Subcutaneous adipose tissue (tissue), 4 donors: ENCODE data around the gene ACTR2. TPM values are rescaled to one million over a fixed set of nuclear protein-coding genes. Genes with fewer than 3 reads are reported as not detected.

ENCODE experiments used
- total RNA-seq, 4 donors: library from RNA; depleted of rRNA; stranded (reverse); fragments of >200 nt; gene quantifications; one replicate each; pipeline ENCODE4 v1.1.0, GENCODE V29; 2016
- TF ChIP-seq, protein P1 (sequence below): fragments of 450-650 bp; IDR thresholded peaks from one replicate; pipeline ENCODE4 v1.5.1; 2016; ENCODE audit warnings: low read depth, mild to moderate bottlenecking, control low read depth, antibody characterized with exemption, moderate library complexity

The ACTR2 gene
- total RNA-seq, 4 donors from 2014 or later: 92.3 to 162 (median 132) TPM

DNA sequence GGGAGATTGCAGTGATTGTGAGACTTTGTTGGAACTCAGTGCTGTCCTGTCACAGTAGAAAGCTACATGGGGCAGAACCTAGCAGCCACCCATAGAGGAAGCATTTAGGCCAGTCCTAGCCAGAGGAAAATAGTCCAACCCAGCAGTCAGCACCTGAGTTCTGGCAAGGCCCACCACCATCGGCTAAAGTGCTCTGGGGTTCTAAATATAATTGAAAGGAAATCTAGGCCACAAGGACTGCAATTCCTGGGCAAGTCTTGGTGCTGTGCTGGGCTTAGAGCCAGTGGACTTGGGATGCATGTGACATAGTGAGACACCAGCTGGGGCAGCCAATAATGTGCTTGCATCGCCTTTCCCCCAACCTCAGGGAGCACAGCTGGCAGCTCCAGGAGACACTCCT lies 28.9 kb upstream of the ACTR2 start:
- TF ChIP-seq, protein P1, sequence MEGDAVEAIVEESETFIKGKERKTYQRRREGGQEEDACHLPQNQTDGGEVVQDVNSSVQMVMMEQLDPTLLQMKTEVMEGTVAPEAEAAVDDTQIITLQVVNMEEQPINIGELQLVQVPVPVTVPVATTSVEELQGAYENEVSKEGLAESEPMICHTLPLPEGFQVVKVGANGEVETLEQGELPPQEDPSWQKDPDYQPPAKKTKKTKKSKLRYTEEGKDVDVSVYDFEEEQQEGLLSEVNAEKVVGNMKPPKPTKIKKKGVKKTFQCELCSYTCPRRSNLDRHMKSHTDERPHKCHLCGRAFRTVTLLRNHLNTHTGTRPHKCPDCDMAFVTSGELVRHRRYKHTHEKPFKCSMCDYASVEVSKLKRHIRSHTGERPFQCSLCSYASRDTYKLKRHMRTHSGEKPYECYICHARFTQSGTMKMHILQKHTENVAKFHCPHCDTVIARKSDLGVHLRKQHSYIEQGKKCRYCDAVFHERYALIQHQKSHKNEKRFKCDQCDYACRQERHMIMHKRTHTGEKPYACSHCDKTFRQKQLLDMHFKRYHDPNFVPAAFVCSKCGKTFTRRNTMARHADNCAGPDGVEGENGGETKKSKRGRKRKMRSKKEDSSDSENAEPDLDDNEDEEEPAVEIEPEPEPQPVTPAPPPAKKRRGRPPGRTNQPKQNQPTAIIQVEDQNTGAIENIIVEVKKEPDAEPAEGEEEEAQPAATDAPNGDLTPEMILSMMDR: no peak

DNA sequence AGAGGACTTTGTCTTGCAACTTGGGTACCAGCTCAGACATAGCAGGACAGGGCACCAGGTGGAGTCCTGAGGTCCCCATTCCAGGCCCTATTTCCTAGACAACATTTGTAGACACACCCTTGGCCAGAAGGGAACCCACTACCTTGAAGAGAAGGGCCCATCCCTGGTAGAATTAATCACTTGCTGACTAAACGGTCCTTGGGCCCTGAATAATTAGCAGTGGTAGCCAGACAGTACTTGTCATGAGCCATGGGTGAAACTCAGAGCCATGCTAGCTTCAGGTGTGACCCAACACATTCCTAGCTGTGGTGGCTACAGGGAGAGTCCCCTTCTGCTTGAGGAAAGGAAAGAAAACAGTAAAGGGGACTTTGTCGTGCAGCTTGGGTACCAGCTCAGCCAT lies 28.5 kb upstream of the ACTR2 start:
- TF ChIP-seq, protein P1: no peak

DNA sequence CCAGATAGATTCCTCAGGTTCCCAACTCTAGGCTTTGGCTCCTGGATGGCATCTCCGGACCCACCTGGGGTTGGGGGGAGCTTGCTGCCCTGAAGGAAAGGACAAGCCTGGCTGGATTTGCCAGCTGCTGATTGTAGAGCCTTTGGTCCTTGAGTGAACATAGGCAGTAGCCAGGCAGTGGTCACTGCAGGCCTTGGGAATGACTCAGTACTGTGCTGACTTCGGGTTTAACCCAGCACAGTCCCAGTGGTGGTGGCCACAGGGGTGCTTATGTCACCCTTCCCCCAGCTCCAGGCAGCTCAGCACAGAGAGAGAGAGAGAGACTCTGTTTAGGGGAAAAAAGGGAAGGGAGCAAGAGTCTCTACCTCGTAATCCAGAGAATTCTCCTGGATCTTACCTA lies 27.7 kb upstream of the ACTR2 start:
- TF ChIP-seq, protein P1: no peak

DNA sequence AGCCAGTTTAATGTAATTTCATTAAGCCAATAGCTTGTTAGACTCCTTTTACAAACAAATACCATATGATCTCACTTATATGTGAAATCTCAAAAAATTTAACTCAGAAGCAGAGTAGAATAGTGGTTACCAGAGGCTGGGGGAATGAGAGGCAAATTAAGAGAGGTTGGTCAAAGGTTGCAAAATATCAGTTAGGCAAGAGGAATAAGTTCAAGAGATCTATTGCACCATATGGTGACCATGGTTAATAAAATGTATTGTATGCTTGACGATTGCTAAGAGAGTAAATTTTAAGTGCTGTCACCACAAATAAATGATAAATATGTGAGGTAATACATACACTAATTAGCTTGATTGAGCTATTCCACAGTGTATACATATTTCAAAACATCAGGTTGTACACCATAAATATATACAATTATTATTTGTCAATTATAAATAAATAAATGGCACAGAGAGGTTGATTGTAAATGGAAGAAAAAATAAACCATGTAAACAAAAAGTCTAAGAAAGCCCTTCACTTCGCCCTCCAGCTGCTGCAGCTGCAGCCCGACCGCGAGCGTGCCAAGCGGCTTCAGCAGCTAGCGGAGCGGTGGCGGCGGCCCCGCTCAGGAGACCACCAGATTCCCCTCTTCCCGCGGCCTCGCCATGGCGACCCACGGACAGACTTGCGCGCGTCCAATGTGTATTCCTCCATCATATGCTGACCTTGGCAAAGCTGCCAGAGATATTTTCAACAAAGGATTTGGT lies 23.0 kb upstream of the ACTR2 start:
- TF ChIP-seq, protein P1: no peak

DNA sequence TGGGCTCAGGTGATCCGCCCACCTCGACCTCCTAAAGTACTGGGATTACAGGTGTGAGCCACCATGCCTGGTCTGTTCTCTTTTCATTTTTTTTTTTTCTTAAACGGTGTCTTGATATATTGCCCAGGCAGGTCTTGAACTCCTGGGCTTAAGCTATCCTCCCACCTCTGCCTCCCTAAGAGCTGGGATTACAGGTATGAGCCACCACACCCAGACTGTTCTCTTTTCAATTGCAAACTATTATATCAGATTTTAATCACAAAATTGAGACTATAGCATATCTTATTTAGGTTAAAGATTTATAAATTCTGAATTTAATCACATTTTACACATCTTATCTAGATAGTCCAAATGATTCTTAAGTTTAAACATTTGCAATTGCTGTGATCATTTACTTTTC lies 15.5 kb upstream of the ACTR2 start:
- TF ChIP-seq, protein P1: no peak

DNA sequence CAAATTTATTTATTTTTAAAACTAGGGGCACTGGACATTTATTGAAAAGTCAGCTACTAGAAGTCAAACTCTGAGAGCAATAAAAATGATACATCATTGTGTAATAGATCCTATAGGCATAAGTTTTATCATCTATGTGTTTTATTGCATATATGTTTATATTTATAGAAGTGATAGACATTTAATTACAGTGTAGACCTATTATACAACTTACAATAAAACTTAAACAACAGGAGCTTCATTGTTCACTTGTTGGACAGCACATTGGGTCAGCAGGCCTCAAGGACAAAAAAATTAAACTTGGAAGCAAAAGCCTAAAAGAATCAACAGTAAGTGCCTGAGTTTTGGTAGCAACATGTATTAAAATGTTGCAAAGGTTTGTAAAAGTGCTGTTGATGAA lies 15.0 kb upstream of the ACTR2 start:
- TF ChIP-seq, protein P1: no peak

DNA sequence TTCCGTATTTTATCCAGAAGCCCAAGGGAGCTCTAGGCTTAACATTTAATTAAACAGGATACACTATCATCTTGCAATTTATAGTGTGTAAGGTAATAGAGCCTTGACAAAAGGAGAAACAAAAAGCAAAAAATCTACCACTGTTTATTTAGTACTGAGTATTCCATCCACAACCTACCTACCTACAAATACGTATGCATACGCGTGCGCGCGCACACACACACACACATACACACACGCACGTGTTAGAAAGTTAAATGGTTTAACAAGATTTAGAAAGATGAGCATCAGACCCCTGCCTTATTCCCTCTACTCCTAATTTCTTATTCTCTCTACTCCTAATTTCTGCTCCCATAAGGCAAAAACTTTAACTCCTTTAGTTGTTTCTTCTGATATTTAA lies 14.6 kb upstream of the ACTR2 start:
- TF ChIP-seq, protein P1: no peak
